Smooth muscle cell (in vitro differentiated cells): ENCODE data around the gene OR2T29. TPM values are rescaled to one million over a fixed set of nuclear protein-coding genes. Genes with fewer than 3 reads are reported as not detected.
"Not testable (repeated sequence)": the region's sequence is repeated elsewhere in the genome, so short reads cannot be mapped to it uniquely, and the experiment has no call there.

Experiments
- DNase-seq: peaks from one replicate; lab custom pipeline; 2025; ENCODE audit not compliant: unreplicated experiment; lab: John Stamatoyannopoulos, UW
- H2AFZ ChIP-seq: fragments of 200-600 bp; sonication (generic); 2 replicates; pipeline ENCODE4 v1.6.0; 2016; ENCODE audit warnings: antibody characterized with exemption, low read depth, mild to moderate bottlenecking
- H3F3A ChIP-seq: fragments of 200-600 bp; sonication (generic); 2 replicates; pipeline ENCODE4 v1.6.0; 2017; ENCODE audit warnings: antibody characterized with exemption, low read depth
- H3K27ac ChIP-seq: fragments of 200-600 bp; sonication (generic); 2 replicates; pipeline ENCODE4 v1.5.1; 2016; ENCODE audit warnings: low read depth, mild to moderate bottlenecking
- H3K27me3 ChIP-seq: fragments of 200-600 bp; sonication (generic); 2 replicates; pipeline ENCODE4 v1.6.1; 2016; ENCODE audit warnings: low read depth, mild to moderate bottlenecking
- H3K36me3 ChIP-seq: fragments of 200-600 bp; sonication (generic); 2 replicates; pipeline ENCODE4 v1.5.1; 2016; ENCODE audit warnings: low read depth
- H3K4me1 ChIP-seq: fragments of 200-600 bp; sonication (generic); 2 replicates; pipeline ENCODE4 v1.5.1; 2016; ENCODE audit warnings: low read depth
- H3K4me2 ChIP-seq: fragments of 200-600 bp; sonication (generic); 2 replicates; pipeline ENCODE4 v1.6.0; 2016; ENCODE audit warnings: mild to moderate bottlenecking
- H3K4me3 ChIP-seq: fragments of 200-600 bp; sonication (generic); 2 replicates; pipeline ENCODE4 v1.5.1; 2016; ENCODE audit warnings: mild to moderate bottlenecking
- H3K79me2 ChIP-seq: fragments of 200-600 bp; sonication (generic); 2 replicates; pipeline ENCODE4 v1.6.0; 2016; ENCODE audit warnings: low read depth, mild to moderate bottlenecking
- H3K9ac ChIP-seq: fragments of 200-600 bp; sonication (generic); 2 replicates; pipeline ENCODE4 v1.6.0; 2016; ENCODE audit warnings: low read depth
- H3K9me3 ChIP-seq: fragments of 200-600 bp; sonication (generic); replicated peaks from 2 replicates; pipeline ENCODE4 v1.5.1; 2016; ENCODE audit warnings: low read depth
- H4K20me1 ChIP-seq: fragments of 200-600 bp; sonication (generic); 2 replicates; pipeline ENCODE4 v1.6.0; 2016; ENCODE audit warnings: low read depth
- WGBS: methylation state at CpG from one replicate; pipeline ENCODE4 v1.1.7; 2016; ENCODE audit warnings: low lambda C conversion rate; 5-methylcytosine and 5-hydroxymethylcytosine counted together
- polyA plus RNA-seq: library from polyadenylated mRNA; unstranded; fragments of >200 nt; fragmentation: Nextera tagmentation; extraction: Ambion mirVana; gene quantifications from 2 replicates; pipeline ENCODE4 v1.2.1, GENCODE V29; 2016
- total RNA-seq: library from RNA; depleted of rRNA; stranded (reverse); fragments of >200 nt; gene quantifications from 2 replicates; pipeline ENCODE4 v1.2.3, GENCODE V29; 2014

Gene OR2T29
- total and polyA plus RNA-seq, 2 experiments from 2014 or later = not detected

DNA sequence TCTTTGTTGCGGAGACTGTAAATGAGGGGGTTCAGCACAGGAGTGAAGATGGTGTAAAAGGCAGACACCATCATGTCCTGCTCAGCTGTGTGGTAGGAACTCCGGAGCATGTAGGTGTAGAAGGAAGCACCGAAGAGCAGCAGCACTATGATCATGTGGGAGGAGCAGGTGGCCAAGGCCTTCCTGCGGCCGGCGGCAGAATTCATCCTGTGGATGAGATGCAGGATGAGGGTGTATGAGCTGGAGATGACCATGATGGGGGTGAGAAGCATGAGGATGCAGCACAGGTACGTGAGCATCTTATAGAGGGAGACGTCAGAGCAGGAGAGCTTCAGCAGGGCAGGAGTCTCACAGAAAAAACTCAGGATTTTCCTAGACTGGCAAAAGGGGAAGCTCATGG lies 11.3 kb upstream of the OR2T29 start:
- not testable (repeated sequence) for H3K9me3 ChIP-seq, H3K79me2 ChIP-seq, H3K4me1 ChIP-seq, H4K20me1 ChIP-seq, DNase-seq, H3F3A ChIP-seq, H2AFZ ChIP-seq, H3K36me3 ChIP-seq, H3K27me3 ChIP-seq, H3K4me3 ChIP-seq, H3K9ac ChIP-seq, H3K4me2 ChIP-seq, H3K27ac ChIP-seq
- WGBS = 76% methylated on average over 5 of the region's 8 CpGs

DNA sequence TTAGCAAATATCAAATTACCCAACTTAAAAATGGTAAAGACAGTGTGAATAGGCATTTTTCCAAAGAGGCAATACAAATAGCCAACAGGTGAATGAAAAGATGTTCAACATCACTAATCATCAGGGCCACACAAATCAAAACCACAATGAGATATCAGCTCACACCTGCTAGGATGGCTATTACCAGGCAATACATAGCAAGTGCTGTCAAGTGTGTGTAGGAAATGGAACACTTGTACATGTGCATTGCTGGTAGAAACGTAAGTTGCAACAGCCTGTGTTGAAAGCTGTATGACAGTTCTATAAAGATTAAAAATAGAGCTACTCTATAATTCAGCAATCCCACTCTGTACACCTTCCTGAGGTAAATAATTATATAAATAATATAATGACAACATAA lies 9.5 kb upstream of the OR2T29 start:
- not testable (repeated sequence) for H4K20me1 ChIP-seq, H3K27me3 ChIP-seq, H3K4me3 ChIP-seq, H3K4me1 ChIP-seq, H3K79me2 ChIP-seq, H3K9ac ChIP-seq, H3K27ac ChIP-seq, DNase-seq, H3K9me3 ChIP-seq, H3F3A ChIP-seq, H3K36me3 ChIP-seq, H2AFZ ChIP-seq, H3K4me2 ChIP-seq
- no CpG with 5 or more reads among the region's 1 CpG for WGBS

DNA sequence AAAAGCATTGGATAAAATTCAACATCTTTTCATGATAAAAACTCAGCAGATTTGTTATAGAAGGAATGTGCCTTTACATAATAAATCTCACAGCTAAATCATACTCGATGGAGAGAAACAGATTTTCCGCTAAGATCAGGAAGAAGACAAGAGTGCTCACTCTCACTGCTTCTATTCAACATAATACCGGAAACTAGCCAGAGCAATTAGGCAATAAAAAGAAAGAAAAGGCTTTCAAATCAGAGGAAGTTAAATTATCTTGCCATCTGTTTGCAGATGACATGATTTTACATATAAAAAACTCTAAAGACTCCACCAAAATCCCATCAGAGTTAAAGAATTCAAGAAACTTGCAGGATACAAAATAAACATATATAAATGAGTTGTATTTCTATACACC lies 8.2 kb upstream of the OR2T29 start:
- not testable (repeated sequence) for H3K36me3 ChIP-seq, H3K9me3 ChIP-seq, H2AFZ ChIP-seq, H3K4me3 ChIP-seq, H3K4me1 ChIP-seq, H3K4me2 ChIP-seq, H3K27me3 ChIP-seq, H3K27ac ChIP-seq, H3F3A ChIP-seq, H3K79me2 ChIP-seq, DNase-seq, H4K20me1 ChIP-seq, H3K9ac ChIP-seq
- WGBS = 77% methylated on average over 3 of the region's 3 CpGs

DNA sequence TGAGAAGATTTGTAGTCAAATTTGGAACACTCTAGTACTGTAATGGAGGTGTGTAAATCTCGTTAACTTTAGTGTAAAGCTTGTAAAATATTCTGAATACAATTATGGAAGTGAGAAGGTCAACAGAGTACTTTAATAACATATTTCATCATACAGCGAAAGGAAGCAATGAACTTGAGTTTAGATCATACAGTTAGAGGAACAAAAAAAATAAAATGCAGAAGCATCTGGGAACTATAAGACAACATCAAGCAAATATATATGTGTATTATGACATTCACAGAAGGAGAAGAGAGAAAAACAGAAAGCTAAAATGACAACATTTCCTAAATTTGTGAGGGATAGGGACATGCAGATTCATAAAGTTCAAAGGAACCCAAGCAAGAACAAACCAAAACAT lies 6.5 kb upstream of the OR2T29 start:
- H3F3A ChIP-seq, H3K27me3 ChIP-seq, H3K36me3 ChIP-seq, H3K27ac ChIP-seq, H2AFZ ChIP-seq, H3K4me1 ChIP-seq, H4K20me1 ChIP-seq, H3K4me3 ChIP-seq, H3K79me2 ChIP-seq, H3K4me2 ChIP-seq, DNase-seq, H3K9me3 ChIP-seq, H3K9ac ChIP-seq: not testable (repeated sequence)
- WGBS = 26% methylated on average over 2 of the region's 2 CpGs

DNA sequence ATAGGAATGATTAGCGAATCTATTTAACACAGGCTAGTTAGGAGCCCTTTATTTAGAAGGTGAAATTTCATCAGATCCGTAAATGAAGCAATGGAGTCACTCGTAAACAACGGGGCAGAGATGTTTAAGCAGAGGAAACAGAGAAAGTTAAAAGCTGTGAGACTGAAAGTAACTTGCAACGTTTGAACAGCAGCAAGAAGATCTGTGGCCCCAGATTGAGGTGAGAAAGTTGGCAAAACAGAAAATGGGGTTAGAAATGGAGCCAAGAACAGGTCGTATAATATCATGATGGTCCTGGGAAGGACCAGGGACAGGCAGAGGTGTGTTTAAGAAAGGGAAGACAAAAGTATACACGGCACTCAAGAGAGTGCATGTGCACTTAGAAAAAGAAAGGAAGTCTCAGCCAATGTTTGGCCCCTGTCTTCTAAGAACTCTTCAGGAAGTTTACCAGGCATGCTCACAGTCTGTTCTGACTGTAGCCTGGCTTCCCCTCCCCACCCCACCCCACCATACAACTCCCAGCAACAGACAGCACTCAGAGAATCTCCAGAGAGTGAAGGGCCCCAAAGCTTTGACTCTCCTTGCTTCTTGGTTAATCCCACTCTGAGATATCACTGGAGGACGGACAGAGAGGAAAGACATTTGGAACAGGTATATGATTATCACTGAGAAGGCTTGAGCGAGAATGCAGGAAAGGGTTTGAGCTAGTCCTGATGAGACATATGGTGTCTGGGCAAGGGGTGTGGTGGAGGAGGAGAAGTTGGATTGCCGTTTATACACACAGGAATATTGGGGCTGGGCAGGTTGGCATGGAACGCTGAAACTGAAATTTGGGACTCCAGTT lies 3.2 kb upstream of the OR2T29 start:
- not testable (repeated sequence) for H3K4me3 ChIP-seq, H3K79me2 ChIP-seq, H3F3A ChIP-seq, H4K20me1 ChIP-seq, H3K9me3 ChIP-seq, H3K36me3 ChIP-seq, H2AFZ ChIP-seq, H3K9ac ChIP-seq, H3K27me3 ChIP-seq, H3K4me1 ChIP-seq, H3K4me2 ChIP-seq, DNase-seq, H3K27ac ChIP-seq
- WGBS = 56% methylated on average over 10 of the region's 11 CpGs

DNA sequence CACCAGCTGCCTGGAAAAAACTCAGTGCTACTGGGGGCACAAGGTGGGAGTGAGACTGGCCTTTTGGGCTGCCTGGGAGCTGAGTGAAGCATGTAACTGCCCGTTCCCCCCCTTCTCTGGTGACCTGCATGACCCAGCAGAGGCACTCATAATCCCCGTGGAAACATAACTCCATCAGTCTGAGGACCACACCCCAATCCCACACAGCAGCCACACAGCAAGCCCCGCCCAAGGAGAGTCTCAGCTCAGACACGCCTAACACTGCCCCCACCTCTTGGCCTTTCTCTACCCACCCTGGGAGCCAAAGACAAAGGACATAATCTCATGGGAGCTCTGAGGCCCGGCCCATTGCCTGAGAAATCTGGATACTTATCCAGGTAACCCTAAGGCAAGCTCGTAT lies 11.5 kb downstream of the OR2T29 start:
- H3K36me3 ChIP-seq, H3K4me2 ChIP-seq, H3K9ac ChIP-seq, H3K4me1 ChIP-seq, H3F3A ChIP-seq, H3K4me3 ChIP-seq, H4K20me1 ChIP-seq, H3K27ac ChIP-seq, DNase-seq, H3K27me3 ChIP-seq, H2AFZ ChIP-seq, H3K9me3 ChIP-seq, H3K79me2 ChIP-seq: not testable (repeated sequence)
- WGBS = no CpG with 5 or more reads among the region's 6 CpGs

DNA sequence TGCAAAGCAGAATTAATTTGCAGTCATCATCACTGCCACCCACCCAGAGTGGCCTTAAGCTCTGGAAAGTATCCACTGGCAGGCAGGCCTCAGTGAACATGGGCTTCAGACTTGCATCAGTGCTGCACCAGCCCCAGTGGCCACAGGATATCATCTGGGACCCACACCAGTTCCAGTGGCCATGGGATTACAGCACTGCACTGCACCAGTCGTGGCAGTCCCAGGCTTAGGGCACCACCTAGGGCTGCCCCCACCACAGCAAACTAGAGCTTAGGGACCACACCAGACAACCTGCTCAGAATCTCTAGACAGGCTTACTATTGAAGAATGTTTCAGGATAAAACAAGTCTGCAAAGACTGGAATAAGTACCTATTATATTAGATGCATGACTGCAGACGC lies 15.2 kb downstream of the OR2T29 start:
- H3F3A ChIP-seq, H3K4me1 ChIP-seq, H3K36me3 ChIP-seq, H4K20me1 ChIP-seq, H3K4me2 ChIP-seq, DNase-seq, H3K4me3 ChIP-seq, H3K79me2 ChIP-seq, H3K27me3 ChIP-seq, H3K9ac ChIP-seq, H3K9me3 ChIP-seq, H2AFZ ChIP-seq, H3K27ac ChIP-seq: not testable (repeated sequence)
- no CpG with 5 or more reads among the region's 2 CpGs for WGBS

DNA sequence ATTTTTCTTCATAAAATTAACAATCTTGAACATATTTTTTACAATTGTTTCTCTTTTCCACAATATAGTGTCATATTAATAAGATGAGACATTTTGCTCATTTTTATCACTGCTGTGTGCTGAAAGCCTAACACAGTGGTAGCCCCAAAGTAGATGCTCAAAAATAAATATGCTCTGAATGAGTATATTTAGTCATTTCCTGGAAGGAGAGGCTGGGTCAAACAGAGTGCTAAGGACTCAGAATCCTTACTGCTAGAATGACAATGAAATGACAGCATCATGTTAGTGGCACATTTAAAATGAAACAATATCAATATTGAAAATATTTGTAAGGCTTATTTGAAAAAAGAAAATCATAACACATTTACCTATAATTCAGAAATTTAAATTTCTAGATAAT lies 25.1 kb downstream of the OR2T29 start:
- H3K79me2 ChIP-seq, H3K4me2 ChIP-seq: not testable (repeated sequence)

More for the DNA sequence above, 25.1 kb downstream of the OR2T29 start:
- not testable (repeated sequence) for H3K9ac ChIP-seq, DNase-seq, H3K9me3 ChIP-seq, H3K27ac ChIP-seq, H3K4me1 ChIP-seq, H3K36me3 ChIP-seq, H2AFZ ChIP-seq, H4K20me1 ChIP-seq, H3K4me3 ChIP-seq, H3F3A ChIP-seq, H3K27me3 ChIP-seq
